ENCODE data around the gene TOPAZ1. TPM values are rescaled to one million over a fixed set of nuclear protein-coding genes. Genes with fewer than 3 reads are reported as not detected.

The TOPAZ1 gene
- polyA plus RNA-seq, 1 donor from 2014 or later, result not detected

DNA sequence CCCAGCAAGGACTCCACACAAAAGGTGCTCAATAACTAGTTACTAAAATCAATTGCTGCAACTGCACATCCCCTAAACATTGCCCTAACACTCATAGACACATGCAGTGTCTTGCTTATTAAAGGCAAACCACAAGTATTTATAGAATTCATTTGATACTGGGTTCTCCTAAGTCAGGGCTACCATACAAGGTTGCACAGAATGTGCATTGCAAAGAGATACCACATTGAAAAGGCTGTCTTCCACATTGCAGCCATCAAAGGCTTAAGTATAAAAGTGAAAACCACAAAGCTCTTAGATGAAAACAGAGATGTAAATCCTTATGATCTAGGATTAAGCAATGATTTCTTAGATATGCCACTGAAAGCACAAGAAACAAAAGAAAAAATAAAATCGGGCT lies 33.6 kb upstream of the TOPAZ1 start:
- Histone ChIP-seq H3F3A (ENCODE audit: insufficient read depth, low read length, poor library complexity, severe bottlenecking) (no peaks in the 10 kb centered on the region), H3K9me2 (ENCODE audit: insufficient read depth, low read length) (no peaks in the 10 kb centered on the region), H3K27ac (ENCODE audit: low read length) (no peak overlapping the region), H3K4me2 (ENCODE audit: low read length) (no peak overlapping the region), H4K20me1 (ENCODE audit: insufficient read depth) (no peaks in the 10 kb centered on the region), H3K4me3 (ENCODE audit: low read length) (no peak overlapping the region), H3K79me2 (replicated peaks; ENCODE audit: insufficient read depth, low read length) (no peaks in the 10 kb centered on the region), H2AFZ (ENCODE audit: low read depth, low read length) (no peak overlapping the region), H3K9ac (ENCODE audit: low read length) (no peak overlapping the region), H3K36me3 (ENCODE audit: insufficient read depth, low read length) (no peaks in the 10 kb centered on the region), H3K9me3 (ENCODE audit: low read length) (no peaks in the 10 kb centered on the region), H3K27me3 (ENCODE audit: insufficient read depth, low read depth, low read length) (no peaks in the 10 kb centered on the region)
- TF ChIP-seq EP300 (conservative IDR thresholded peaks at IDR 0.05; ENCODE audit: poor library complexity, severe bottlenecking) (no peak), EZH2 (IDR thresholded peaks at IDR 0.05; ENCODE audit: borderline replicate concordance, insufficient read depth, low read length, poor library complexity, severe bottlenecking) (no peak), TAF1 (IDR thresholded peaks at IDR 0.05; ENCODE audit: low read depth) (no peak), SMC3 (conservative IDR thresholded peaks at IDR 0.05; ENCODE audit: poor library complexity) (no peak), RAD21 (conservative IDR thresholded peaks at IDR 0.05) (no peak), MXI1 (conservative IDR thresholded peaks at IDR 0.05; ENCODE audit: poor library complexity, severe bottlenecking) (no peak), POLR2AphosphoS5 (IDR thresholded peaks at IDR 0.05) (no peak)
- TF ChIP-seq, protein P1, sequence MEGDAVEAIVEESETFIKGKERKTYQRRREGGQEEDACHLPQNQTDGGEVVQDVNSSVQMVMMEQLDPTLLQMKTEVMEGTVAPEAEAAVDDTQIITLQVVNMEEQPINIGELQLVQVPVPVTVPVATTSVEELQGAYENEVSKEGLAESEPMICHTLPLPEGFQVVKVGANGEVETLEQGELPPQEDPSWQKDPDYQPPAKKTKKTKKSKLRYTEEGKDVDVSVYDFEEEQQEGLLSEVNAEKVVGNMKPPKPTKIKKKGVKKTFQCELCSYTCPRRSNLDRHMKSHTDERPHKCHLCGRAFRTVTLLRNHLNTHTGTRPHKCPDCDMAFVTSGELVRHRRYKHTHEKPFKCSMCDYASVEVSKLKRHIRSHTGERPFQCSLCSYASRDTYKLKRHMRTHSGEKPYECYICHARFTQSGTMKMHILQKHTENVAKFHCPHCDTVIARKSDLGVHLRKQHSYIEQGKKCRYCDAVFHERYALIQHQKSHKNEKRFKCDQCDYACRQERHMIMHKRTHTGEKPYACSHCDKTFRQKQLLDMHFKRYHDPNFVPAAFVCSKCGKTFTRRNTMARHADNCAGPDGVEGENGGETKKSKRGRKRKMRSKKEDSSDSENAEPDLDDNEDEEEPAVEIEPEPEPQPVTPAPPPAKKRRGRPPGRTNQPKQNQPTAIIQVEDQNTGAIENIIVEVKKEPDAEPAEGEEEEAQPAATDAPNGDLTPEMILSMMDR (IDR thresholded peaks at IDR 0.05; ENCODE audit: poor library complexity, severe bottlenecking), result no peak
- TF ChIP-seq, protein P2, sequence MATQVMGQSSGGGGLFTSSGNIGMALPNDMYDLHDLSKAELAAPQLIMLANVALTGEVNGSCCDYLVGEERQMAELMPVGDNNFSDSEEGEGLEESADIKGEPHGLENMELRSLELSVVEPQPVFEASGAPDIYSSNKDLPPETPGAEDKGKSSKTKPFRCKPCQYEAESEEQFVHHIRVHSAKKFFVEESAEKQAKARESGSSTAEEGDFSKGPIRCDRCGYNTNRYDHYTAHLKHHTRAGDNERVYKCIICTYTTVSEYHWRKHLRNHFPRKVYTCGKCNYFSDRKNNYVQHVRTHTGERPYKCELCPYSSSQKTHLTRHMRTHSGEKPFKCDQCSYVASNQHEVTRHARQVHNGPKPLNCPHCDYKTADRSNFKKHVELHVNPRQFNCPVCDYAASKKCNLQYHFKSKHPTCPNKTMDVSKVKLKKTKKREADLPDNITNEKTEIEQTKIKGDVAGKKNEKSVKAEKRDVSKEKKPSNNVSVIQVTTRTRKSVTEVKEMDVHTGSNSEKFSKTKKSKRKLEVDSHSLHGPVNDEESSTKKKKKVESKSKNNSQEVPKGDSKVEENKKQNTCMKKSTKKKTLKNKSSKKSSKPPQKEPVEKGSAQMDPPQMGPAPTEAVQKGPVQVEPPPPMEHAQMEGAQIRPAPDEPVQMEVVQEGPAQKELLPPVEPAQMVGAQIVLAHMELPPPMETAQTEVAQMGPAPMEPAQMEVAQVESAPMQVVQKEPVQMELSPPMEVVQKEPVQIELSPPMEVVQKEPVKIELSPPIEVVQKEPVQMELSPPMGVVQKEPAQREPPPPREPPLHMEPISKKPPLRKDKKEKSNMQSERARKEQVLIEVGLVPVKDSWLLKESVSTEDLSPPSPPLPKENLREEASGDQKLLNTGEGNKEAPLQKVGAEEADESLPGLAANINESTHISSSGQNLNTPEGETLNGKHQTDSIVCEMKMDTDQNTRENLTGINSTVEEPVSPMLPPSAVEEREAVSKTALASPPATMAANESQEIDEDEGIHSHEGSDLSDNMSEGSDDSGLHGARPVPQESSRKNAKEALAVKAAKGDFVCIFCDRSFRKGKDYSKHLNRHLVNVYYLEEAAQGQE (IDR thresholded peaks at IDR 0.05; ENCODE audit: borderline replicate concordance), result no peak

DNA sequence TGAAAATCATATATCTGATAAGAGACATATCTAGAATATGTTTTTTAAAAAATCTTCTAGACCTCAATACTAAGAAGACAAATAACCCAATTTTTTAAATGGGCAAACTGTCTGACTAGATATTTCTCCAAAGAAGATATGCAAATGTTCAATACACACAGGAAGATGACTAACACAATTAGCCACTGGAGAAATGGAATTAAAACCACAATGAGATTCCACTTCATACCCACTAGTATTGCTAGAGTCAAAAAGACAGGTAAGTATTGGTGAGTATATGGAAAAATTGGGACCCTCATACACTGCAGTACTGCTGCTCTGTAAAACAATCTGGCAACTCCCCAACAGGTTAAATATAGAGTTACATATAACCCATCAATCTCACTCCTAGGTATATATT lies 33.1 kb upstream of the TOPAZ1 start:
- H4K20me1 ChIP-seq (ENCODE audit: insufficient read depth), result no peaks in the 10 kb centered on the region
- TF ChIP-seq, protein P1 (IDR thresholded peaks at IDR 0.05; ENCODE audit: poor library complexity, severe bottlenecking), result no peak
- TF ChIP-seq, protein P2 (IDR thresholded peaks at IDR 0.05; ENCODE audit: borderline replicate concordance), result no peak
- TF ChIP-seq POLR2AphosphoS5 (IDR thresholded peaks at IDR 0.05), result no peak
- TF ChIP-seq SMC3 (conservative IDR thresholded peaks at IDR 0.05; ENCODE audit: poor library complexity), result no peak
- TF ChIP-seq EP300 (conservative IDR thresholded peaks at IDR 0.05; ENCODE audit: poor library complexity, severe bottlenecking), result no peak
- TF ChIP-seq MXI1 (conservative IDR thresholded peaks at IDR 0.05; ENCODE audit: poor library complexity, severe bottlenecking), result no peak
- TF ChIP-seq TAF1 (IDR thresholded peaks at IDR 0.05; ENCODE audit: low read depth), result no peak
- TF ChIP-seq EZH2 (IDR thresholded peaks at IDR 0.05; ENCODE audit: borderline replicate concordance, insufficient read depth, low read length, poor library complexity, severe bottlenecking), result no peak
- no peak for TF ChIP-seq RAD21 (conservative IDR thresholded peaks at IDR 0.05)
- H3K9me3 ChIP-seq (ENCODE audit: low read length), result no peaks in the 10 kb centered on the region
- no peak overlapping the region for H3K4me2 ChIP-seq (ENCODE audit: low read length)
- no peaks in the 10 kb centered on the region for H3K27me3 ChIP-seq (ENCODE audit: insufficient read depth, low read depth, low read length)
- no peak overlapping the region for H3K4me3 ChIP-seq (ENCODE audit: low read length)
- H3F3A ChIP-seq (ENCODE audit: insufficient read depth, low read length, poor library complexity, severe bottlenecking), result no peaks in the 10 kb centered on the region
- no peak overlapping the region for H3K9ac ChIP-seq (ENCODE audit: low read length)
- H3K27ac ChIP-seq (ENCODE audit: low read length), result no peak overlapping the region
- no peaks in the 10 kb centered on the region for H3K9me2 ChIP-seq (ENCODE audit: insufficient read depth, low read length)
- no peaks in the 10 kb centered on the region for H3K36me3 ChIP-seq (ENCODE audit: insufficient read depth, low read length)
- H2AFZ ChIP-seq (ENCODE audit: low read depth, low read length), result no peak overlapping the region
- H3K79me2 ChIP-seq (replicated peaks; ENCODE audit: insufficient read depth, low read length), result no peaks in the 10 kb centered on the region
